Measurements from ENCODE around the gene TMEM204. TPM values are rescaled to one million over a fixed set of nuclear protein-coding genes. Genes with fewer than 3 reads are reported as not detected.

Gene TMEM204
- total and polyA plus RNA-seq, 4 donors: 24.7 to 116 (median 40.4) TPM

- H3K4me3 ChIP-seq: no peak overlapping the region
- H3K9me3 ChIP-seq (ENCODE audit: control insufficient read depth in 4 of 4, insufficient read depth in 3 of 4, low read length in 3 of 4): no peaks in the 10 kb centered on the region
- WGBS, 2 donors: 96 to 97% methylated on average over 20 of the region's 20 CpGs
- ATAC-seq (ENCODE audit: insufficient read depth, low FRiP score): no peak
- no peak for TF ChIP-seq CTCF (IDR thresholded peaks at IDR 0.05; ENCODE audit: control extremely low read depth, extremely low read depth)
- H3K4me1 ChIP-seq (ENCODE audit: control insufficient read depth in 5 of 5, insufficient read depth in 5 of 5, low read length in 5 of 5): peaks cover 0 to 5% (median 0%) of the 10 kb centered on the region in 5 donors
- H3K27me3 ChIP-seq (ENCODE audit: control insufficient read depth in 3 of 3, insufficient read depth in 3 of 3, low read length in 2 of 3): no peaks in the 10 kb centered on the region
- no peak overlapping the region for H3K27ac ChIP-seq (ENCODE audit: low read depth in 1 of 2, low read length in 1 of 2)
- H3K36me3 ChIP-seq (ENCODE audit: control insufficient read depth in 4 of 4, insufficient read depth in 4 of 4, low read length in 4 of 4): peaks cover 0 to 19% (median 13%) of the 10 kb centered on the region in 4 donors
- DNase-seq: no peak
- H3K9ac ChIP-seq (ENCODE audit: insufficient read depth in 1 of 2, low read length in 2 of 2): no peak overlapping the region
Measured at GRCh38 chr16:1563786-1564185, 30.3 kb downstream of the TMEM204 start.

DNA sequence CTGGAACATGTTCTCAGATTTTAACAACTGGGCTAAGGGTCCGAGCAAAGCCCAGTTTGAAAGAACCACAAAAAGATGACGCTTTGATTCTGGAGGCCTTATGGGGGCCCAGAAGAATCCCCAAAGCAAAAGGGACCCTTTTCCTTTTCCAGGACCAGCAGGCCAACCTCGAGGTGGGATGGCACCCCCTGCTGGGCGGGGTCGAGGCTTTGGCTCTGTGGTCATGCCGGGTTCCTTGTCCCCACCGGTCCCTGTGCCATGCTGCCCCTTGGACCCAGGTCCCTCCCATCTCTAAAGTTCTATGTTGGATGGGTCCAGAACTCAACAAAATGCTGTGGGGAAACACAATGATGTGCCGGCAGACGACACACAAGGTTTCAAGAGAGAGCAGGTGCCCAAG is 30.9 kb downstream of the TMEM204 start:
- Histone ChIP-seq H3K9ac (ENCODE audit: insufficient read depth in 1 of 2, low read length in 2 of 2) (no peak overlapping the region), H3K27ac (ENCODE audit: low read depth in 1 of 2, low read length in 1 of 2) (no peak overlapping the region), H3K4me3 (no peak overlapping the region), H3K4me1 (ENCODE audit: control insufficient read depth in 5 of 5, insufficient read depth in 5 of 5, low read length in 5 of 5) (peaks cover 0 to 5% (median 0%) of the 10 kb centered on the region in 5 donors), H3K9me3 (ENCODE audit: control insufficient read depth in 4 of 4, insufficient read depth in 3 of 4, low read length in 3 of 4) (no peaks in the 10 kb centered on the region), H3K36me3 (ENCODE audit: control insufficient read depth in 4 of 4, insufficient read depth in 4 of 4, low read length in 4 of 4) (peaks cover 0 to 15% (median 11%) of the 10 kb centered on the region in 4 donors), H3K27me3 (ENCODE audit: control insufficient read depth in 3 of 3, insufficient read depth in 3 of 3, low read length in 2 of 3) (no peaks in the 10 kb centered on the region)
- ATAC-seq (ENCODE audit: insufficient read depth, low FRiP score) (no peak), DNase-seq (no peak)
- TF ChIP-seq CTCF (IDR thresholded peaks at IDR 0.05; ENCODE audit: control extremely low read depth, extremely low read depth): no peak
- WGBS, 2 donors: 77 to 79% methylated on average over 9 of the region's 9 CpGs

DNA sequence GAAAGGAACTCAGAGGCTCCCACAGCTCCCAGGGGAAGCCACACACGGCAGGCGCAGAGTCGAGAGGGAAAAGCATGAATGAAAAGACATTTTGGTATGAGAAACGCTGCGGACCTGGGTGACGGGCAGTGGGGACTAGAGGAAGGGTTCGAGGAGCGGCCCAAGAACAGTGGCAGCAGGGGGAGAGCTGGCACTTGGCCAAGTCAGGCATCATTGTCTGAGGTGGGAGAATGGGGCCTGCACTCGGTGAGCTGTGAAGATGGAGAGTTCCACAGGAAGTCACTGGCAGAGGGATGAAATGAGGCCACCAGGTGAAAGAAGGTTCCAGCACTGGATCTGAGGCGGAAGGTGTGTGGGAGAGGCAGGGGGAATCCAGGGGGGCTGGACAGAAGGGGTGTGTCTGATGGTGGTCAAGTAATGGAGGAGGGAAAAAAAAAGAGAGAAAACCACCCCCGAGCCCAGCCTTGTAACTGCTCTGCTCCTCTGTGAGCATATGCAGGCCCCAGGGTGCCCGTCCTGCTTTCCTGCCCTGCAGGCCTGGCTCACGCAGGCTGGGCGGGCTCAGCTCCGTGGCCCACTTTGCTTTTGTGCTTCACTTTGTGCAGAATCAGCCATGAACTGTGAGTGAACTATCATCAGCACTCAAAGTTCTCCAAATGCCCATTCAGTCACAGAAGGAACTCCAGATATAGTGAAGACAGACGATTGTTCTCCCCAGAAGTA is 31.8 kb downstream of the TMEM204 start:
- H3K4me1 ChIP-seq (ENCODE audit: control insufficient read depth in 5 of 5, insufficient read depth in 5 of 5, low read length in 5 of 5): peaks cover 0 to 3% (median 0%) of the 10 kb centered on the region in 5 donors
- H3K9me3 ChIP-seq (ENCODE audit: control insufficient read depth in 4 of 4, insufficient read depth in 3 of 4, low read length in 3 of 4): no peaks in the 10 kb centered on the region
- no peak overlapping the region for H3K27ac ChIP-seq (ENCODE audit: low read depth in 1 of 2, low read length in 1 of 2)
- TF ChIP-seq CTCF (IDR thresholded peaks at IDR 0.05; ENCODE audit: control extremely low read depth, extremely low read depth): no peak
- H3K9ac ChIP-seq (ENCODE audit: insufficient read depth in 1 of 2, low read length in 2 of 2): no peak overlapping the region
- 90 to 96% methylated on average over 16 of the region's 16 CpGs for WGBS, 2 donors
- H3K27me3 ChIP-seq (ENCODE audit: control insufficient read depth in 3 of 3, insufficient read depth in 3 of 3, low read length in 2 of 3): no peaks in the 10 kb centered on the region
- ATAC-seq (ENCODE audit: insufficient read depth, low FRiP score): no peak
- DNase-seq: no peak
- H3K36me3 ChIP-seq (ENCODE audit: control insufficient read depth in 4 of 4, insufficient read depth in 4 of 4, low read length in 4 of 4): peaks cover 0 to 11% (median 6%) of the 10 kb centered on the region in 4 donors
- H3K4me3 ChIP-seq: no peak overlapping the region

All from lung (tissue), 12 donors.